Pons (tissue), 1 donor: Measurements from ENCODE around the gene USP7.
"Not testable (repeated sequence)": the region's sequence is repeated elsewhere in the genome, so short reads cannot be mapped to it uniquely, and the experiment has no call there.

ENCODE experiments used
- DNase-seq: peaks from one replicate; pipeline ENCODE4 v3.0.0-alpha.2; 2016; ENCODE audit warnings: low spot score

Gene USP7

GRCh38 chr16:8877894-8878522 is 85.7 kb downstream of the USP7 start:
- no peak for DNase-seq

GRCh38 chr16:8875317-8875716 is 88.4 kb downstream of the USP7 start:
- not testable (repeated sequence) for DNase-seq

- DNase-seq: no peak
These were observed 89.3 kb downstream of the USP7 start for GRCh38 chr16:8874388-8874787.

GRCh38 chr16:8873866-8874195 is 89.9 kb downstream of the USP7 start:
- not testable (repeated sequence) for DNase-seq

- DNase-seq: no peak
These were observed 90.5 kb downstream of the USP7 start for GRCh38 chr16:8872967-8873865.

- no peak for DNase-seq
These were observed 91.6 kb downstream of the USP7 start for GRCh38 chr16:8872071-8872470.

GRCh38 chr16:8869988-8870241 is 93.8 kb downstream of the USP7 start:
- DNase-seq: not testable (repeated sequence)

- DNase-seq: peak; percentile 32
These were observed 94.3 kb downstream of the USP7 start for GRCh38 chr16:8869212-8869987.

- peak; percentile 86 for DNase-seq
These were observed 95.1 kb downstream of the USP7 start, which contains the start of gene CARHSP1 for GRCh38 chr16:8868416-8869211. CARHSP1 (minus strand) TSS chr16:8869006; CDS start chr16:8859328, 9,678 bp downstream.

- DNase-seq: no peak
These were observed 95.7 kb downstream of the USP7 start for GRCh38 chr16:8867932-8868415.

GRCh38 chr16:8867216-8867931 is 96.3 kb downstream of the USP7 start:
- DNase-seq: peak; percentile 35

GRCh38 chr16:8866884-8867215 is 96.9 kb downstream of the USP7 start:
- DNase-seq: no peak

- peak; percentile 37 for DNase-seq
These were observed 97.4 kb downstream of the USP7 start for GRCh38 chr16:8866118-8866883.

- DNase-seq: no peak
These were observed 98.4 kb downstream of the USP7 start for GRCh38 chr16:8865145-8865882.

GRCh38 chr16:8864480-8865110 is 99.1 kb downstream of the USP7 start:
- DNase-seq: no peak

- DNase-seq: peak; percentile 94
These were observed 99.9 kb downstream of the USP7 start for GRCh38 chr16:8863594-8864424.

- no peak for DNase-seq
These were observed 101.2 kb downstream of the USP7 start for GRCh38 chr16:8862309-8863130.
